Posterior cingulate gyrus (tissue), 11 donors: ENCODE measurements around the gene PPM1K.

Experiments
- DNase-seq, 10 donors: peaks; one replicate each; pipeline versions ENCODE4 v3.0.0 to v3.0.0-alpha.2; 2020 to 2021; ENCODE audit warnings: mixed read lengths in 3 of 10
- intact Hi-C: fragments of 100-400 bp; cut with DNase I; formaldehyde crosslinking; loops from one replicate; pipeline ENCODE4 v1.15.1; 2023

Gene PPM1K

GRCh38 chr4:88280228-88280795 lies 4.0 kb downstream of the PPM1K start:
- DNase-seq, result no peak

GRCh38 chr4:88277711-88278225 lies 6.6 kb downstream of the PPM1K start:
- no peak for DNase-seq
- intact Hi-C loops, result no loop called here

More at GRCh38 chr4:88280228-88280795, 4.0 kb downstream of the PPM1K start:
- intact Hi-C loops, result loop anchor here (5.0 kb wide), 3 partner anchors 58 to 312 kb away; partner anchors contain the start of genes HERC3 and HERC5

GRCh38 chr4:88276952-88277710 lies 7.2 kb downstream of the PPM1K start:
- DNase-seq, result no peak
- intact Hi-C loops, result no loop called here

GRCh38 chr4:88275949-88276515 lies 8.3 kb downstream of the PPM1K start:
- intact Hi-C loops, result no loop called here

GRCh38 chr4:88275516-88275915 lies 8.8 kb downstream of the PPM1K start:
- intact Hi-C loops, result no loop called here
- no peak for DNase-seq

More at GRCh38 chr4:88275949-88276515, 8.3 kb downstream of the PPM1K start:
- no peak for DNase-seq

- DNase-seq, result no peak
- intact Hi-C loops, result no loop called here
Observed at GRCh38 chr4:88268913-88269312, 15.4 kb downstream of the PPM1K start.

GRCh38 chr4:88264336-88264735 lies 20.0 kb downstream of the PPM1K start:
- DNase-seq, result no peak
- intact Hi-C loops, result no loop called here

- no peak for DNase-seq
- intact Hi-C loops, result no loop called here
Observed at GRCh38 chr4:88257726-88258125, 26.6 kb downstream of the PPM1K start.

GRCh38 chr4:88255111-88255510 lies 29.2 kb downstream of the PPM1K start:
- no peak for DNase-seq
- intact Hi-C loops, result no loop called here

GRCh38 chr4:88251924-88252323 lies 32.4 kb downstream of the PPM1K start:
- no peak for DNase-seq
- intact Hi-C loops, result no loop called here

GRCh38 chr4:88247148-88247547 lies 37.2 kb downstream of the PPM1K start:
- DNase-seq, result no peak
- intact Hi-C loops, result no loop called here

- intact Hi-C loops, result no loop called here
- no peak for DNase-seq
Observed at GRCh38 chr4:88246600-88246999, 37.8 kb downstream of the PPM1K start.

GRCh38 chr4:88244816-88245579 lies 39.4 kb downstream of the PPM1K start:
- no peak for DNase-seq
- intact Hi-C loops, result no loop called here

- intact Hi-C loops, result no loop called here
- no peak for DNase-seq
Observed at GRCh38 chr4:88244056-88244455, 40.3 kb downstream of the PPM1K start.

- intact Hi-C loops, result no loop called here
- no peak for DNase-seq
Observed at GRCh38 chr4:88242144-88242543, 42.2 kb downstream of the PPM1K start.

GRCh38 chr4:88240297-88240714 lies 44.1 kb downstream of the PPM1K start:
- DNase-seq, result peak in 1 of 10 donors; percentile 65

GRCh38 chr4:88230969-88231771 lies 53.2 kb downstream of the PPM1K start:
- intact Hi-C loops, result no loop called here
- no peak for DNase-seq

More at GRCh38 chr4:88240297-88240714, 44.1 kb downstream of the PPM1K start:
- intact Hi-C loops, result no loop called here

- no peak for DNase-seq
- intact Hi-C loops, result no loop called here
Observed at GRCh38 chr4:88230461-88230891, 53.9 kb downstream of the PPM1K start.

- no peak for DNase-seq
- intact Hi-C loops, result no loop called here
Observed at GRCh38 chr4:88227734-88228133, 56.6 kb downstream of the PPM1K start.

- no peak for DNase-seq
Observed at GRCh38 chr4:88226143-88226542, 58.2 kb downstream of the PPM1K start.

More at GRCh38 chr4:88226143-88226542, 58.2 kb downstream of the PPM1K start:
- intact Hi-C loops, result no loop called here
